K562 (cell line): ENCODE measurements around the gene CCSER1. TPM values are rescaled to one million over a fixed set of nuclear protein-coding genes. Genes with fewer than 3 reads are reported as not detected.

Experiments used
- ATAC-seq: fragments of 200-7000 bp; cut with Tn5 transposase; 3 replicates; pipeline ENCODE4 v1.9.1; 2020; ENCODE audit warnings: moderate library complexity
- BruUV-seq: library from RNA; stranded (reverse); fragments of 400-500 nt; replicated peaks from 2 replicates; lab custom pipeline; 2021; lab: Mats Ljungman, UMichigan
- CTCF ChIA-PET: fragments of 300-600 bp; formaldehyde crosslinking; extraction: SDS; loops from one replicate; lab custom pipeline; 2021; ENCODE audit warnings: low intra/inter-chr PET ratio; lab: Yijun Ruan, JAX
- POLR2A ChIA-PET: fragments of 300-600, 350-650 bp; sonication (Branson Sonifier 250); formaldehyde crosslinking; extraction: SDS; loops from one replicate; lab custom pipeline; 2021; ENCODE audit warnings: antibody characterized with exemption, inconsistent platforms; lab: Yijun Ruan, JAX
- DNase-seq, 4 experiments: peaks; one replicate each; pipeline versions ENCODE4 v3.0.0 to v3.0.0-alpha.2; 2011 to 2018; ENCODE audit warnings: low spot score in 3 of 4, mixed read lengths in 3 of 4; ENCODE audit errors: extremely low read depth in 1 of 4
- FAIRE-seq: peaks from 2 replicates; lab custom pipeline; 2011; peaks lifted over from hg19 to GRCh38; lab: Jason Lieb, UNC
- H2AFZ ChIP-seq: 2 replicates; pipeline ENCODE4 v1.6.0; 2011; ENCODE audit warnings: low read depth, low read length, control low read depth, inconsistent platforms
- H3K27ac ChIP-seq: fragments of 200-600 bp; 3 replicates; pipeline ENCODE4 v1.8.0; 2011; ENCODE audit warnings: low read depth, mild to moderate bottlenecking, control low read depth, inconsistent platforms, low read length, moderate library complexity, mixed read lengths; ENCODE audit errors: extremely low read depth
- H3K27me3 ChIP-seq, 2 experiments: fragments of 300-600 bp in 1 of 2; 2 replicates in 1 of 2; 3 replicates in 1 of 2; pipeline versions ENCODE4 v1.6.0 to v1.8.0; 2011; ENCODE audit warnings: inconsistent platforms in 2 of 2, low read length in 2 of 2, mild to moderate bottlenecking in 1 of 2, mixed read lengths in 1 of 2, moderate library complexity in 1 of 2; ENCODE audit not compliant: control insufficient read depth in 2 of 2, insufficient read depth in 2 of 2
- H3K36me3 ChIP-seq: fragments of 300-600 bp; 3 replicates; pipeline ENCODE4 v1.8.0; 2011; ENCODE audit warnings: mild to moderate bottlenecking, low read length, inconsistent platforms; ENCODE audit not compliant: control insufficient read depth, insufficient read depth
- H3K4me1 ChIP-seq, 2 experiments: fragments of 200-600 bp in 1 of 2; replicated peaks in 1 of 2; 2 replicates in 1 of 2; 3 replicates in 1 of 2; pipeline versions ENCODE4 v1.5.1 to v1.8.0; 2011; ENCODE audit warnings: inconsistent platforms in 2 of 2, low read length in 2 of 2, mild to moderate bottlenecking in 1 of 2, mixed read lengths in 1 of 2, moderate library complexity in 1 of 2; ENCODE audit not compliant: control insufficient read depth in 2 of 2, insufficient read depth in 2 of 2
- H3K4me2 ChIP-seq: 2 replicates; pipeline ENCODE4 v1.6.1; 2011; ENCODE audit warnings: low read length, control low read depth, inconsistent platforms, mixed read lengths; ENCODE audit not compliant: insufficient read depth
- H3K4me3 ChIP-seq: fragments of 200-600 bp; sonication (generic), shearing (Covaris generic); 2 replicates; pipeline ENCODE4 v1.5.1; 2016; ENCODE audit warnings: control low read depth, inconsistent platforms
- H3K79me2 ChIP-seq: fragments of 200-600 bp; 3 replicates; pipeline ENCODE4 v1.8.0; 2011; ENCODE audit warnings: low read length, inconsistent platforms; ENCODE audit not compliant: control insufficient read depth, insufficient read depth
- H3K9ac ChIP-seq, 2 experiments: 2 replicates each; pipeline versions ENCODE4 v1.6.0 to v1.6.1; 2011; ENCODE audit warnings: low read depth in 2 of 2, low read length in 2 of 2, control low read depth in 1 of 2, inconsistent platforms in 1 of 2, mild to moderate bottlenecking in 1 of 2, mixed read lengths in 1 of 2; ENCODE audit not compliant: insufficient read depth in 1 of 2
- H3K9me1 ChIP-seq: one replicate; pipeline ENCODE4 v1.6.0; 2011; ENCODE audit warnings: inconsistent platforms, mild to moderate bottlenecking, low read length, moderate library complexity; ENCODE audit not compliant: control insufficient read depth, insufficient read depth
- H3K9me3 ChIP-seq: replicated peaks from 2 replicates; pipeline ENCODE4 v1.5.1; 2011; ENCODE audit warnings: low read depth, low read length, inconsistent platforms; ENCODE audit not compliant: control insufficient read depth, insufficient read depth
- H4K20me1 ChIP-seq: replicated peaks from 2 replicates; pipeline ENCODE4 v1.6.1; 2011; ENCODE audit warnings: low read length, inconsistent platforms, mixed read lengths; ENCODE audit not compliant: control insufficient read depth, insufficient read depth
- ARHGAP35 ChIP-seq: fragments of 450-650 bp; IDR thresholded peaks from 2 replicates; pipeline ENCODE4 v1.6.1; 2018; ENCODE audit not compliant: partially characterized antibody
- BACH1 ChIP-seq: fragments of 200-800 bp; sonication (Bioruptor generic); IDR thresholded peaks from 2 replicates; pipeline ENCODE4 v1.6.1; 2016; ENCODE audit warnings: missing genetic modification characterization, missing compliant biosample characterization
- KLF6 ChIP-seq: fragments of 250-450 bp; sonication (Bioruptor Pico); IDR thresholded peaks from 2 replicates; pipeline ENCODE4 v1.4.0; 2020; ENCODE audit warnings: mild to moderate bottlenecking, moderate library complexity, borderline replicate concordance
- MXI1 ChIP-seq: IDR thresholded peaks from 2 replicates; pipeline ENCODE4 v1.6.1; 2011; ENCODE audit warnings: low read depth, mild to moderate bottlenecking, improper control_type of control experiment, low read length
- POLR2AphosphoS2 ChIP-seq: IDR thresholded peaks from 2 replicates; pipeline ENCODE4 v1.6.1; 2012; ENCODE audit warnings: low read length, improper control_type of control experiment
- RNF219 ChIP-seq: fragments of 250-450 bp; sonication (Bioruptor Pico); IDR thresholded peaks from 2 replicates; pipeline ENCODE4 v1.5.0; 2022; ENCODE audit warnings: mild to moderate bottlenecking
- SP2 ChIP-seq: IDR thresholded peaks from 2 replicates; pipeline ENCODE4 v1.6.1; 2011; ENCODE audit warnings: mild to moderate bottlenecking, low read depth, low read length, moderate library complexity; ENCODE audit not compliant: poor library complexity, severe bottlenecking; ENCODE audit errors: extremely low read depth
- ZBTB40 ChIP-seq, 2 experiments: fragments of 450-650 bp in 1 of 2; sonication (generic) in 1 of 2; formaldehyde crosslinking in 1 of 2; IDR thresholded peaks; 2 replicates each; pipeline versions ENCODE4 v1.7.1 to v1.9.0; 2016 to 2022; ENCODE audit warnings: inconsistent platforms in 1 of 2, mild to moderate bottlenecking in 1 of 2, missing genetic modification reagents in 1 of 2
- ZZZ3 ChIP-seq: fragments of 450-650 bp; IDR thresholded peaks from 2 replicates; pipeline ENCODE4 v1.6.1; 2016; ENCODE audit warnings: antibody characterized with exemption, mild to moderate bottlenecking, moderate library complexity
- WGBS: fragments of 100-300 bp; shearing (Covaris generic); methylation state at CpG from one replicate; pipeline ENCODE4 v1.1.6; 2016; ENCODE audit warnings: low coverage, mixed read lengths; ENCODE audit not compliant: insufficient coverage; ENCODE audit errors: missing lambda C conversion rate; 5-methylcytosine and 5-hydroxymethylcytosine counted together
- in situ Hi-C: fragments of 300-500 bp; cut with MboI; formaldehyde crosslinking; loops from 4 replicates; pipeline ENCODE4 v1.15.0; 2018; ENCODE audit warnings: inconsistent platforms, mixed read lengths
- intact Hi-C: fragments of 100-400 bp; cut with micrococcal nuclease; formaldehyde crosslinking; loops from 2 replicates; pipeline ENCODE4 v1.14.2; 2022
- polyA plus RNA-seq, 8 experiments: library from polyadenylated mRNA; depleted of rRNA in 4 of 8; stranded (reverse) in 5 of 8; unstranded in 3 of 8; fragments of >200 nt; fragmentation: Nextera tagmentation in 2 of 8; fragmentation: Illumina TruSeq in 1 of 8; extraction: Ambion mirVana in 2 of 8; extraction: Trizol in 1 of 8; gene quantifications; 2 replicates each; pipeline versions ENCODE4 v1.2.1 to v1.2.3, GENCODE V29; 2011 to 2014; ENCODE audit warnings: inconsistent platforms in 1 of 8, missing spikeins in 1 of 8
- total RNA-seq, 7 experiments: library from RNA; depleted of rRNA in 6 of 7; stranded (reverse); fragments of >200 nt in 6 of 7; fragmentation: Illumina TruSeq in 2 of 7; extraction: Trizol in 2 of 7; gene quantifications; 2 replicates each; pipeline versions ENCODE4 v1.2.1 to v1.2.3, GENCODE V29; 2011 to 2021; ENCODE audit warnings: low replicate concordance in 1 of 7

The CCSER1 gene
- total and polyA plus RNA-seq, 9 of the 15 experiments (the other 6 are each of a cell fraction or from before 2014, with no cell fraction given): not detected

- TF ChIP-seq RNF219 (CRISPR knock-in tag): no peak
Measured at GRCh38 chr4:90495211-90495610, 368.0 kb downstream of the CCSER1 start (continued).

- CTCF ChIA-PET: no interaction called here
Measured at GRCh38 chr4:90495936-90496335, 368.7 kb downstream of the CCSER1 start.

More at GRCh38 chr4:90495936-90496335, 368.7 kb downstream of the CCSER1 start:
- FAIRE-seq: no peak
- H3K27ac ChIP-seq: no peak overlapping the region
- POLR2A ChIA-PET: no interaction called here
- no peaks in the 10 kb centered on the region for H3K27me3 ChIP-seq
- no peaks in the 10 kb centered on the region for H3K79me2 ChIP-seq
- TF ChIP-seq ZZZ3 (no peak), ZBTB40 (IDR thresholded peaks at IDR 0.05) (no peak), ZBTB40 (CRISPR knock-in tag; IDR thresholded peaks at IDR 0.05) (no peak), SP2 (no peak), ARHGAP35 (no peak), KLF6 (CRISPR knock-in tag) (no peak), BACH1 (tag) (no peak), POLR2AphosphoS2 (no peak), MXI1 (no peak)
- H2AFZ ChIP-seq: no peak overlapping the region
- in situ Hi-C loops: no loop called here
- H3K4me1 ChIP-seq: no peaks in the 10 kb centered on the region
- DNase-seq: no peak
- no peak overlapping the region for H3K4me3 ChIP-seq
- intact Hi-C loops: no loop called here
- H3K9me3 ChIP-seq: no peaks in the 10 kb centered on the region
- no peak overlapping the region for H3K4me2 ChIP-seq
- H3K9ac ChIP-seq: no peak overlapping the region
- WGBS: 2% methylated on average over 2 of the region's 2 CpGs
- H3K9me1 ChIP-seq: no peaks in the 10 kb centered on the region
- no peak for ATAC-seq
- H4K20me1 ChIP-seq: no peaks in the 10 kb centered on the region
- H3K36me3 ChIP-seq: no peaks in the 10 kb centered on the region
- no TSS peak for BruUV-seq
